GM18502 (cell line): ENCODE data around the gene DMGDH.
"Not testable (repeated sequence)": the region's sequence is repeated elsewhere in the genome, so short reads cannot be mapped to it uniquely, and the experiment has no call there.

Source experiments
- ATAC-seq: cut with Tn5 transposase; IDR thresholded peaks from one replicate; pipeline ENCODE4 v1.9.1; 2021; ENCODE audit warnings: mild to moderate bottlenecking; ENCODE audit not compliant: unreplicated experiment, poor library complexity

DMGDH gene

DNA sequence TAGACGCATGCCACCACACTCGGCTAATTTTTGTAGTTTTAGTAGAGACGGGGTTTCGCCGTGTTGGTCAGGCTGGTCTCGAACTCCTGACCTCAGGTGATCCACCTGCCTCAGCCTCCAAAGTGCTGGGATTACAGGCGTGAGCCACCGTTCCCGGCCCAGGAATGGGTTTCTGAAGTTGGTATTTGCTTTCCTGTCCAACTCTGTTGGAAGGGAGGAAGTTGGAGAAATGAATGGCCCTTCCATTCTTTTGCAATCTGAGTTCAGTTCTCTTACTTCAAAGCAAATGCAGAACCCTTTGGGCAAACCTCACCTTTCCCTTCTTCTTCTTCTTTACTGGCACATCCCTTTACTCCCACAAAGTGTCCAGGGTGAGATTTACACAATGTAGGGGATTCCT, 86.3 kb downstream of the DMGDH start:
- not testable (repeated sequence) for ATAC-seq

- ATAC-seq = no peak
Measured at GRCh38 chr5:78979909-78980308, 89.6 kb downstream of the DMGDH start.

GRCh38 chr5:78979117-78979742, 90.2 kb downstream of the DMGDH start:
- no peak for ATAC-seq

- ATAC-seq = no peak
Measured at GRCh38 chr5:78975035-78975434, 94.4 kb downstream of the DMGDH start.

- no peak for ATAC-seq
Measured at GRCh38 chr5:78974601-78975000, 94.9 kb downstream of the DMGDH start.

DNA sequence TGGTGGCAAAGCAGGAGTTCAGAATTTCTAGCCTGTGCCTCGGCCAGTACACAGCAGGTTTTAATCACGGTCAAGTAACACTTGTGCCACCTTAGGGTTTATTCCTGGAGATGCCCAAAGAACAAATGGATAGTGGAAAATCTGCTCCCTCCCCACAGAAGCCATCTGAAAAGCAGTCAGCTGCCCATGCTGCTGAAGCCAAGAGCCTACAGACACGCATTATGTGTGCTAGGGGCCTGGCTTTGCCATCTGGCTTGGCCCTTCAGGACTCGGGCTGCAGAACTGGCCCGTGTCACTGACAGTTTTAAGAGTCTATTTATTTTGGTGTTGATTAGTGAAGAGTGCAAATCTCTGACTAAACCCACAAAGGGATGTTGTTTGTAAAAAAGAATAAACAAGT, 95.5 kb downstream of the DMGDH start:
- ATAC-seq = no peak

DNA sequence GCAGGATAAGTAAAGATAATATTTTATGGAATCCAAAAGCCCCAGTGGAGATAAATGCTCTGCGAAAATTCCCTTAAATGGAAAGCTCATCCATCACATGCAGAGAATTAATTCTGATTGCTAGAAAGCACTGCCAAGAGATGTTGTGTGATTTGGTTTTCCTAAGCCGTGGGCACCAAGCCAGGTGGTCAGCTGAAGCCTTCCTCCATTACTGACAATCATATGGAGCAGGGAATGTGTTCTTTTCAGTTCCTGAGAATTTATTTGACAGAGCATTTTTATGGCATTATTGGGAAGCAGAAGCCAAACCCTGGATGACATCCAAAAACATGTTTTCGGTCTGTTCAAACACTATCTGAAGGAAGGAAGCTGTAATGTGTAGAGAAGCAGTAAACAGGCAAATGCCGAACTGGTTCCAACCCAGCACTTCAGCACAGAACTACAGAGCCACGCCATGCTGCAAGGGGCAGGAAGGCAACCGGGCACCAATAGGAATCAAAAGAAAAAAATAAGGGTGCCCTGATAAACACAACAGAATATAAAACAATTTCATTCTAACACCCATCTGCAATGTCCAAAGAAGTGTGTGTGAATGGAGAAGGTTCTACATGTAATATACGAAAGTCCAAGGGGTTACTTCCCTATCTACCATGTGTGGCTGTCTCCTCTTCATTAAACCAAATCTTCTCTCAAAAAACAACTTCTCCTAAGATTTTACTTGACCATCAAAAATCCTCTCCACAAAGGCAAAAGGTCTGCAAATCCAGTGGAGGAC, 96.6 kb downstream of the DMGDH start:
- no peak for ATAC-seq

GRCh38 chr5:78971998-78972397, 97.5 kb downstream of the DMGDH start:
- no peak for ATAC-seq

GRCh38 chr5:78968781-78969180, 100.7 kb downstream of the DMGDH start:
- ATAC-seq = no peak

DNA sequence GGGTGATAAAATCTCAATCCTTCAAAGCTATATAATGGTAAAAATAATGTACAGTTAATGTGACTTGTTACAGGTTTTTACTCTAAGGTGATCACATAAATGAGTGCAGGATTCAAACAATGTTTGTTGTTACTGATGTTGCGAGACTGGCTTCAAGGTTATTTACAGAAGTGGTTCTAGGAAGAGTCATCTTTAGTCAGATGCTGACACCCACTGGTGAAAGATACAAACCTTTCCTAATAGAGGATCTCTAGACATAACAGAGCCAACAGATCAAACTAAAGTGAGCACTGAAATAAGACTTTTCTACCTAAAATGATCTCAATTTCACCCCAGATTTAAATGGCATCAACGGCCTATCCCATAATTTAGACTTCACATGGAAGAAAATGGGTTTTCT, 104.6 kb downstream of the DMGDH start:
- ATAC-seq = no peak

DNA sequence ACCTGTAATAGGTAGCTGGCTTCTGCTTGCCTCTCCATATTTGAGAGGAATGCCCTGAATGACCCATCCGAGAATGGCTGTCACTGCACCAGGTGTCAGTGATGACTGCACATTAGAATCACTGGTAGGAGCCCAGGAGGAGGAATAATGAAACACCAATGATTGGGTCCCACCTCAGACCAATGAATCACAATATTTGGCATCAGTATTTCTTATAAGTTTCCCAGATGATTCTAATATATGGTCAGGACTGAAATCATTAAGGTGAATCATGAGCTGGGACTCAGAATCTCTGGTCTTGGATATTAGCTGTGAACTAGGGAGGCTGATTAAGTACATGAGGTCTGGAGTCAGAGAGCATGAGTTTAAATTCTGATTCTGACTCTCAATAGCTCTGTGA, 107.7 kb downstream of the DMGDH start:
- ATAC-seq = no peak

DNA sequence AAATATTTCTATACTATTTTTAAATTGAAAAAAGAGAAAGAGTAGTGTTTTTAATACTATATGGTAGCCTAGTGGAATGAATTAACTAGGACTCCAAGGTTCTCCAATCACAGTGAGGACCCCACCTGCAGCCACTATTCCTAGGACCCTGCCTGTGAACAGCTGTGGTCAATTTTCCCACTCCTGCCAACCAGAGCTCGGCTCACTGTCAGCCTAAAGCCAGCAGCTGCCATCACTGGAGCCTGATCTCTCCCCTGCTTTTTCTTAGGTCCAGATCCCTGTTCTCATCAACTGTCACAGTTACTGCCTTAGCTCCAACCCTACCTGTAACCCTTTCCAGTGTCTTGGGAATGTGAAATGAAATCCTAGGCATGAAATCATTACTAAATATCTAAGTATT, 109.7 kb downstream of the DMGDH start:
- no peak for ATAC-seq

GRCh38 chr5:78958672-78959445, 110.6 kb downstream of the DMGDH start:
- ATAC-seq = no peak

GRCh38 chr5:78956901-78957300, 112.6 kb downstream of the DMGDH start:
- ATAC-seq = no peak

GRCh38 chr5:78953092-78953800, 116.2 kb downstream of the DMGDH start:
- ATAC-seq = no peak
